ENCODE measurements around the gene ODAD2.
"Not testable (repeated sequence)": the region's sequence is repeated elsewhere in the genome, so short reads cannot be mapped to it uniquely, and the experiment has no call there.

The ODAD2 gene, protein sequence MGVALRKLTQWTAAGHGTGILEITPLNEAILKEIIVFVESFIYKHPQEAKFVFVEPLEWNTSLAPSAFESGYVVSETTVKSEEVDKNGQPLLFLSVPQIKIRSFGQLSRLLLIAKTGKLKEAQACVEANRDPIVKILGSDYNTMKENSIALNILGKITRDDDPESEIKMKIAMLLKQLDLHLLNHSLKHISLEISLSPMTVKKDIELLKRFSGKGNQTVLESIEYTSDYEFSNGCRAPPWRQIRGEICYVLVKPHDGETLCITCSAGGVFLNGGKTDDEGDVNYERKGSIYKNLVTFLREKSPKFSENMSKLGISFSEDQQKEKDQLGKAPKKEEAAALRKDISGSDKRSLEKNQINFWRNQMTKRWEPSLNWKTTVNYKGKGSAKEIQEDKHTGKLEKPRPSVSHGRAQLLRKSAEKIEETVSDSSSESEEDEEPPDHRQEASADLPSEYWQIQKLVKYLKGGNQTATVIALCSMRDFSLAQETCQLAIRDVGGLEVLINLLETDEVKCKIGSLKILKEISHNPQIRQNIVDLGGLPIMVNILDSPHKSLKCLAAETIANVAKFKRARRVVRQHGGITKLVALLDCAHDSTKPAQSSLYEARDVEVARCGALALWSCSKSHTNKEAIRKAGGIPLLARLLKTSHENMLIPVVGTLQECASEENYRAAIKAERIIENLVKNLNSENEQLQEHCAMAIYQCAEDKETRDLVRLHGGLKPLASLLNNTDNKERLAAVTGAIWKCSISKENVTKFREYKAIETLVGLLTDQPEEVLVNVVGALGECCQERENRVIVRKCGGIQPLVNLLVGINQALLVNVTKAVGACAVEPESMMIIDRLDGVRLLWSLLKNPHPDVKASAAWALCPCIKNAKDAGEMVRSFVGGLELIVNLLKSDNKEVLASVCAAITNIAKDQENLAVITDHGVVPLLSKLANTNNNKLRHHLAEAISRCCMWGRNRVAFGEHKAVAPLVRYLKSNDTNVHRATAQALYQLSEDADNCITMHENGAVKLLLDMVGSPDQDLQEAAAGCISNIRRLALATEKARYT

GRCh38 chr10:27998954-27999275 lies at the start of gene ODAD2:
TSS of gene ODAD2 (minus strand) at chr10:27999079. CDS start at chr10:27995142, 3,937 bp downstream.
- no peak for DNase-seq (ENCODE audit: low read depth)

- no peak for DNase-seq (ENCODE audit: low read depth)
Measured at GRCh38 chr10:28047061-28047460, 48.2 kb upstream of the ODAD2 start.

DNA sequence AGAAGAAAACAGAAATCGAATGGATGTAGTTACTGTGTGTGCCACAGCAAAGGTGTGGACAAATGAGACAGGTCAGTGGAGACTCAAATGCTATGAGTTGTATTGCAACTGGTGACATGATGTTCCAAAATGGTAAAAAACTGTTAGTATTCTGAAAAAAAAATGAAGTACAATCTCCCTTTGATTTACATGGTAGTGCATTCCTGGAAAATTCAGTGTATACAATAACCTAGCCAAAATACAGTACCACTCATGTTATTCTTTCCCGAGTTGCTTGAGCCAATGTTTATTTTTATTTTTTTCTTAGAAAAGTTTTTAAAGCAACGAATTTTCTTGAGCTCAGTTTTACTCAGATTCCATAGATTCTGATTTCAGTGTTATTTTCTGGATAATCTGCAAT lies 47.7 kb upstream of the ODAD2 start:
- no peak for DNase-seq (ENCODE audit: low read depth)

- DNase-seq (ENCODE audit: low read depth), result no peak
Measured at GRCh38 chr10:28043941-28044340, 45.1 kb upstream of the ODAD2 start.

DNA sequence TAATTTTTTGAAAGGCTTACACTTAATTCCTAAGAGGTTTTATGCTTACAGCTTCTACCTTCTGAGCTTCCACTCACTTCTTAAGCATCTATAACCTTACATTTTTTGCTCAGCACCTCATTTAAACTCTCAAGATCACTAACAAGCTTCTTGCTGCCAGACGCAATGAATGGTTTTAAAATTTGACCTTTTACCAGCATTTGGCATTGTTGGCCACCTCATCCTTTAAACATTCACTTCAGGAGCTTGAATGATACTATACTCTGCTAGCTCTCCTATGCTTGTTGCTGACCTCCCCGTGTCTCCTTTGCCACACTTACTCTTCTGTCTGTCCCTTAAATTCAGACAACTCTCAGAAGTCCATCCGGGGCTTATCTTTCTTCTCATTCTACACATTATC lies 37.7 kb upstream of the ODAD2 start:
- DNase-seq (ENCODE audit: low read depth), result no peak

GRCh38 chr10:28020993-28021982 lies 22.4 kb upstream of the ODAD2 start:
- no peak for DNase-seq (ENCODE audit: low read depth)

DNA sequence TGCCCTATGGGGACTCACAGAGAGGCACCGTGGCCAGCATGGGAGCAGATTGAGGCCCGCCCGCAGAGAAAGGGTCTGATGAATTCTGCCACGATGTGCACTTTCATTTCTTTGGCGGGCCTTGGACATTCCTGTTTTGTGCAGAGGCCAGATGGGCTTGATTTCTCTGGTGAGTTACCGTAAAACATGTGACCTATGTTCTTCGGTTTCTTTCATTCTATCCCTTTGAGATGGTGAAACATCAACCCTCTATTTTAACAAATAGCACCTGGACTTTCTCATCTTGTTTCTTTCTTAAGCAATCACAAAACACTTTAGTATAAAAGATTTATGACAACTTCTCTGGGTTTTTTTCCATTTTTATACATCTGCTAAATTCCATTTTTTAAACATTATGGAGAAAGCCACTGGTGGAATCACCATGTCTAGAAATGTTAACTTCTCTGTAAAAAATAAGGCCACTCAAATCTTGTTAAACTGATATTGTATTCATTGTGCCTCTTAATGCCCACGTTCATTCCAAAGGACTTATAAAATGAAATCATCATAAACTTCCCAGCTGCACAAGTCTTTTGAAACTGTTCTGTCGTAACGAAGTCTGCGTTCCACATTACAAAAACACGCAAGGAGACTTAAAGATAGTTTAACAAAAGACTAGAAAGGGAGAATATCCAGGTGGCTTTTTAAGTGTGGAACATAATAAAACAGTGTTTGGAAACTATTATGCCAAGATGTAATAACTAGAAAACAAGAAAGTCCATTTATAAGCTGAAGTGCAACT lies 21.4 kb upstream of the ODAD2 start:
- no peak for DNase-seq (ENCODE audit: low read depth)

GRCh38 chr10:28014651-28015050 lies 15.8 kb upstream of the ODAD2 start:
- no peak for DNase-seq (ENCODE audit: low read depth)

DNA sequence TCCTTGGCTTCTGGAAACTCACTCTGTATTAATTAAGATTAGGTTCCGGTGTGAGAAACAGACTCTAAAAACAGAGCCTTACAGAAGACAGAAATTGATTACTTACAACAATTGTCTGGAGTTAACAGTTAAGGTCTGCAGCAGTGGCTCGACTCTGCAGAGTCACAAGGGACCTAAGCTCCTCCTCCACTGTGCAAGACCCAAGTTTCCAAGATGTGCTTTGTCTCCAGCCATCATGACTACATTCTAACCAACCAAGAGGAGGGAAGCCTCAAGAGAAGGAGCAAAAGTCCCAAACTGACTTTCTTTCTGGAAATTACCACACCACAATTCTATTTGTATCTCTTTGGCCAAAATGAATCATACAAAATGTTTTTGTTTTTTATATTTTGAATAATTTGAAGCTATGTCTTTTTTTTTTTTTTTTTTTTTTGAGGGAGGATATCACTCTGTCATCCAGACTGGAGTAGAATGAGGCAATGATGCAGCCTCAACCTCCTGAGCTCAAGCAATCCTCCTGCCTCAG lies 14.2 kb upstream of the ODAD2 start:
- no peak for DNase-seq (ENCODE audit: low read depth)

DNA sequence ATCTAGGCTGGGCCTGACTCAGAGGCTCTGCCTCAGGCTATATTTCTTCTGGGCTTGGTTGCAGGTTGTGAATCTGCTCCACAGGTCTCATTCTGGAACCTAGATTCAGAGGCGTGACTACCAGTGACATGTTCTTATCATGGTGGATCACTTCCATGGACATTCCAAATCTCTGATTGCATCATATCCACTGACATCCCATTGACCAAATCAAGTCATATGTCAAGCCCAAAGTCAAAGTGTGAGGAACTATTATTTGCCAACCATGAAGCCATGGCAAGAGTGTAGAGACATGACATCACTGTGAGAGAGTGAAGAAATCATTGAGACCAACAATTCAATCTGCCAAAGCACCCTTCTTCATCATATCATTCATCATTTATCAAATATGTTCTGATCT lies 11.9 kb upstream of the ODAD2 start:
- no peak for DNase-seq (ENCODE audit: low read depth)

- no peak for DNase-seq (ENCODE audit: low read depth)
Measured at GRCh38 chr10:28008054-28008453, 9.2 kb upstream of the ODAD2 start.

GRCh38 chr10:28001353-28001752 lies 2.5 kb upstream of the ODAD2 start:
- no peak for DNase-seq (ENCODE audit: low read depth)

GRCh38 chr10:27998178-27998953 lies 513 bp downstream of the ODAD2 start:
- DNase-seq (ENCODE audit: low read depth), result peak; percentile 10

- no peak for DNase-seq (ENCODE audit: low read depth)
Measured at GRCh38 chr10:27997865-27998177, 1.1 kb downstream of the ODAD2 start.

- DNase-seq (ENCODE audit: low read depth), result no peak
Measured at GRCh38 chr10:27995311-27995710, 3.6 kb downstream of the ODAD2 start.

DNA sequence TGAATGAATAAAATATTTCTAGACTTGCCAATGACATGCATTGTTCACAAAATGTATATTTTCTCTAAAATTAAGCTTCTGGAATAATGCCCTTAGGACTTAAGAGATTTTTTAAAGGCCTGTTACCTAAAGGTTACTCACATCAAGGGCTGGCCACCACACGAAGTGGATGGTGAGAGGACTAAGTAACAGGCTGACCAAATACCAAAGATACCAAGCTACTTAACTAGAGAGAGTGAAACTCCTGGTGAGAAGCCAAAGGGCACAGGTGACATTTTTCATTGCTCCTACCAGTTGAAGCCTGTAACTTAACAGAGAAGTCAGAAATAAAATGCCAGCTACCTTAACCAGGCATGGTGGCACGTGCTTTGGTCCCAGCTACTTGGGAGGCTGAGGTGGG lies 9.5 kb downstream of the ODAD2 start:
- not testable (repeated sequence) for DNase-seq (ENCODE audit: low read depth)

- DNase-seq (ENCODE audit: low read depth), result no peak
Measured at GRCh38 chr10:27986821-27987220, 12.1 kb downstream of the ODAD2 start.

- no peak for DNase-seq (ENCODE audit: low read depth)
Measured at GRCh38 chr10:27982875-27983543, 15.9 kb downstream of the ODAD2 start.

DNA sequence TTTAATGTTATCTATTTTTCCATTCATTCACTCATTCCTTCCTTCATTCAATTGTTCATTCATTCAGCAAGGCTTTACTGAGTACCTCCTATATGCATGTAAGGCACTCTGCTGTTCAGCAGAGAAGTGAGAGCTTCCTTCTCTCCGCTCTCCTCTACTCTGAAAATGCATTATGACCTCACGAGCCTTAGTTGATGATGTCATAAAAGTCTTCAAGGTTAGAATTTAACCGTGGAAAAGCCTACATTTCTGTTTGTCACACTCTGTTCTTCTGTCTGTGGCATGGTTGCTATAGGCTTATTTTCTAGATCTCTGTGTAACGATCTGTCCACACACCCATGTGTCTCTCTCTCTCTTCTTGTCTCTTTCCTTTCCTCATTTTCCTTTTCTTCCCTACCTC lies 17.1 kb downstream of the ODAD2 start:
- DNase-seq (ENCODE audit: low read depth), result no peak
